ENCODE data around the gene RAI1.

RAI1 gene

DNA sequence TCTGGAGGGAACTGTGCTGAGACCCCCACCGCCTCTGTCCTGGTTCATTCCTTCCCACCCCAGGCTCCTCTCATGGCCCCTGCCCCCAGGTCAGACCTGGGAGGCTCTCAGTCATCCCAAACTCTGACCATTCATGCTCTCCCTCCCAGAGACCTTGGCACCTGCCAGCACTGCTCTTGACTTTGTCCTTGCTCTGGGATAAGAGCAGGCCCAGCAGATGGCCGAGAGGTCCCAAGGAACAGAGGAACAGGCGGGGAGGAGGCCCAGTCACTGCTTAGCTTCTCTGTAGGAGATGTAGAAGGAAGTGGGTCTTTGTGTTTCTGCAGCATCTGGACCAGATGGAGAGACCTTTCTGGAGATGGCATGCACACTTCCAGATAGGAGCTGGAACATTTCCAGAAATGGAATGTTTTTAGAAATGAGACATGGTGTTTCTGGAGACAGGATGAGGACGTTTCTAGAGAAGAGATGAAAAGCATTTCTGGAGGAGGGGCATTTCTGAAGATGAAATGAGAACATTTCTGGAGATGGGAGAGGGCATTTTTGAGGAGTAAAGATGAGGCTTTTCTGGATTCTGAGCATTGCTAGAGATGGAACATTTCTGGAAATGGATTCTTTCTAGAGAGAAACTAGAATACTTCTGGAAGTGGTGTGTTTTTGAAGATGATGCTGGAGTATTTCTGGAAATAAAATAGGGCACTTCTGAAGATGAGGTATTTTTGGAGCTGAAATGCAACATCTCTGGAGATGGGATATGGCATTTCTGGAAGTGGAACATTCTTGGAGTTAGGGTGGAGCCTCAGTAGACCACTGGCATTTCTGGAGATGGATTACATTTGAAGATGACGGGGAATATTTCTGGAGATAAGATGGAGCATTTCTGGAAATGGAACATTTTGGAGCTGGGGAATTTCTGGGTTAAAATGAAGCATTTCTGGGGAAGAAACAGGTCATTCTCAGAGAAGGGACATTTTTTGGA is 55.2 kb downstream of the RAI1 start:
- no peak for TF ChIP-seq CTCF (IDR thresholded peaks at IDR 0.05)

DNA sequence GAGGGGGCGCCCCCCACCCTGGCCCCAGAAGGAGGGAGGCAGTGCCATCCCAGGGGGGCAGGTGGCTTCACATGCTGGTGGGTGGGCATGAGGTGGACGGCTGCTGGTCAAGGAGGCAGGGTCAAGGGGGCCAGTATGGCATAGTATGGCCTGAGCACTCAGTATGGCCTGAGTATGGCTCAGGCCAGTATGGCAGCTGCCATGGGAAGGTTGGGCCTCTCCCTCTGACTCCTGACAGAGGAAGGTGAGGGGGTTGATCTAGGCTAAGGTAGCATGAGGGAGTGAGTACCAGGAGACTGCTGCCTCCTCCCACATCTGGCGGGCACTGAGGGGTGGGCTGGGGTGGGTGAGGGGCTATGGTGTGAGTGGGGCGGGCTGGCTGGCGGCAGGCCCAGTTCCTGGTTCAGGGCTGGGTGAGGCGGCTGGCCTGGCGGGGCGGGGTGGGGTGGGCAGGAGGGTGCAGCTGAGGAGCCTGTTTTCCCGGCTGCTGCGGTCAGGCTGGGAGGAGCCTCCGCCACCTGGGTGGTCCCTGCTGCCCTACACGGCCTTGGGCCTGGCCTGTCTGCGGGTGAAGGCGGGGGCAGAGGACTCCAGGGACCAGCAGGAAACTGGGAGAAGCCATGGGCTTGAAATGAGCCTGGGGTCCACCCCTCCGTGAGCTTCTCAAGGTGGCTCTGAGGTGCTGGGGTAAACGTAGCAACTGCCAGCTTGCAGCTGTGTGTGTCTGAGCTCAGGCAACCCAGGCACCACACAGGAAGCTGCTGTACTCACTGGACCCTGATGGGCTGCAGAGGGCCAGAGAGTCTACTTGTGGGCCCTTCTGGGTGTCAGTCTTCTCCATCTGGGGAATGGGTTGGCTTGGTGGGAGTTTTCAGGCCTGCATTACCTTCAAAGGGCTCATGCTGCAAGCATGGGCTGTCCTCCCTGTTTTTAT is 57.0 kb downstream of the RAI1 start:
- TF ChIP-seq CTCF (IDR thresholded peaks at IDR 0.05), result no peak

- no peak for TF ChIP-seq CTCF (IDR thresholded peaks at IDR 0.05)
Measured at GRCh38 chr17:17738901-17739300, 57.6 kb downstream of the RAI1 start.

- no peak for TF ChIP-seq CTCF (IDR thresholded peaks at IDR 0.05)
Measured at GRCh38 chr17:17739388-17740066, 58.3 kb downstream of the RAI1 start.

GRCh38 chr17:17740615-17741348 is 59.5 kb downstream of the RAI1 start:
- TF ChIP-seq CTCF (IDR thresholded peaks at IDR 0.05), result no peak

DNA sequence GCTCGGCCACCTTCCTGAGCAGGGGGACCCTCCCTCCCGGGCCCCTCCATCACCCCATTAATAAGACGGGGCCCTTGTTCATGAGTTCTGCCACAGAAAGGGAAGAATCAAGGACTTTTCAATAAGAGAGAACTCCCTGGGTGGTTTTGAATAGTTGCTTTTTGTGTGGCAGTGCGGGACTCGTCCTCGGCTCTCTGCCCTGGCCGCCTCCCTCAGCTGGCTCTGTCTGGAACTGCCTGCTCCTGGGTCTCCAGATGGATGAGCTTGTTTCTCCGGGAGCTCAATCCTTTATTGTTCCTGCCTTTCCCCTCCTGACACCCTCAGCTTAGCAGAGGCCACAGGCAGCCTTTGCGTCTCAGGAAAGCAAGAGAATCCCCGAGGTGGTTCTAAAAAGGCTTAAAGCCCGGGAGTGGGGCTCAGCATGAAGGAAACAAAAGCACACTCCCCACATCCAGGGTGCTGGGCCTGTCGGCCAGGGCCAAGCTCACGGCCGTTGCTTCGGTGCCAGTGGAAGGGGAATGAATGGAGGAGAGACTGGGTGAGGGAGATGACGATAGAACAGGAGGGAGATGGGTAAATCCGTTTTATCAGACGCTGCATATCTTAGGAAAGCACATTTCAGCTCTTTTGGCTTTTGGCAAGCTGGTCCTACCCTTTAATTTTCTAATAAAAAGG is 60.2 kb downstream of the RAI1 start:
- TF ChIP-seq CTCF (IDR thresholded peaks at IDR 0.05), result no peak

All from LNCAP (cell line).